HUES6 (cell line): ENCODE results near the gene EVC2.

Experiments
- H3K27ac ChIP-seq: 2 replicates; pipeline ENCODE4 v1.7.0; 2013; ENCODE audit warnings: low read depth, mild to moderate bottlenecking, low read length, inconsistent platforms
- H3K27me3 ChIP-seq: 2 replicates; pipeline ENCODE4 v1.6.1; 2013; ENCODE audit warnings: low read length; ENCODE audit not compliant: control insufficient read depth, insufficient read depth
- H3K36me3 ChIP-seq: 2 replicates; pipeline ENCODE4 v1.6.1; 2013; ENCODE audit warnings: low read length; ENCODE audit not compliant: control insufficient read depth, insufficient read depth
- H3K4me1 ChIP-seq: 2 replicates; pipeline ENCODE4 v1.6.1; 2013; ENCODE audit warnings: low read length; ENCODE audit not compliant: control insufficient read depth, insufficient read depth
- H3K4me3 ChIP-seq: 2 replicates; pipeline ENCODE4 v1.5.1; 2013; ENCODE audit warnings: low read depth, low read length
- H3K9ac ChIP-seq: one replicate; pipeline ENCODE4 v1.6.1; 2013; ENCODE audit warnings: mild to moderate bottlenecking, low read length
- H3K9me3 ChIP-seq: 2 replicates; pipeline ENCODE4 v1.6.1; 2013; ENCODE audit warnings: low read depth, low read length; ENCODE audit not compliant: control insufficient read depth, insufficient read depth

The EVC2 gene

DNA sequence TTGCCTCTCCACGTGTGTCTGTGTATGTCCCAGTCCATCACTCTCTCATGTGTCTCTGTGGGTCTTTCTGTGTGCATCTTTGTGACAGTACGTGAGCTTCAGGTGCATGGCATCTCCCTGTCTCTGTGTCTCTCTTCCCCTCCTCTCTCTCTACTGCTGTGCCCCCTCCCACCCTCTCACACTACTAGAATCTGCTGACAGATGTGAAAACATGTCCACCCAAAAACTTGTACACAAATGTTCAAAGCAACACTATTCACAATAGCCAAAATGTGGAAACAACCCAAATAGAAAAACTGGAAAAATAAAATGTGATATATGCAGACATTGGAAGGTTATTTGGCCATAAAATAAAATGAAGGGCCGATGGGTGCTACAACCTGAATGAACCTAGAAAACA is 12.6 kb upstream of the EVC2 start:
- H3K4me3 ChIP-seq = no peak overlapping the region
- H3K4me1 ChIP-seq = no peaks in the 10 kb centered on the region; the same call in 1 of the 2 replicates
- no peaks in the 10 kb centered on the region for H3K9me3 ChIP-seq
- H3K27me3 ChIP-seq = no peaks in the 10 kb centered on the region
- H3K36me3 ChIP-seq = no peaks in the 10 kb centered on the region
- no peak overlapping the region for H3K9ac ChIP-seq
- no peak overlapping the region for H3K27ac ChIP-seq

DNA sequence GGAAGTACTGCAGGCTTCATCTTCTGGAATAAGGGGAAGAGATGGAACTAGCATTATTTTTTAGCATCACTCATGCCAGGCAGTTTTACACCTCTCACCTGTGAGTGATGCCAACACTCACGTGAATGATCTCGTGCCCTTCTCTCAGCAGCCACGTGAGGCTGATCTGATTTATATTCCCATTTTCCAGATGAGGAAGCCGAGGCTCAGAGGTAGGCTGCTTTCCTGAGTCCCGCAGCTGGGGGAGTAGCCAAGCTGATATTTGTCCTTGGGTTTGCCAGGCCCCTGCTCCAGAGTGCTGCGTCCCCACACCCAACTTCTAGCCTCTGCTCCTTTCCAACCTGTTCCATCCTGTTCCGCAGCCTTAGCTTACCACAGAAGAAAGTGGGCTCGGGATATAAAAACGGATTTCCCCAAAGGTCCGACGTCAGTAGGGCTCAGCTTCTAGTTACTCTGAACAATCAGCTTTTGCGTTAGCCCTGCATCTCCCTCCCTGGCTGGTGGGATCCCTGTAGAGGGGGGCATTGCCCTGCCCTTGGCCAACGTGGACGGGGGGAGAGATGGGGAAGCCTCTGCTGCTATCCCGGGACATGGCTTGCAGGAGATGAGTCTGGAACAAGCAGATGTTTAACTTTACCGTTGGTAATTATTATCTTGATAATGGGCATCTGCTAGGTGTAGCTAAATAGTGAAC is 11.9 kb upstream of the EVC2 start:
- no peak overlapping the region for H3K4me3 ChIP-seq
- no peaks in the 10 kb centered on the region for H3K36me3 ChIP-seq
- H3K9me3 ChIP-seq = peaks cover 1% of the 10 kb centered on the region
- no peak overlapping the region for H3K9ac ChIP-seq
- no peaks in the 10 kb centered on the region for H3K27me3 ChIP-seq
- no peaks in the 10 kb centered on the region; the same call in 1 of the 2 replicates for H3K4me1 ChIP-seq
- H3K27ac ChIP-seq = no peak overlapping the region

- no peaks in the 10 kb centered on the region for H3K27me3 ChIP-seq
- no peaks in the 10 kb centered on the region for H3K36me3 ChIP-seq
- H3K4me1 ChIP-seq = no peaks in the 10 kb centered on the region; the same call in 1 of the 2 replicates
- no peak overlapping the region for H3K4me3 ChIP-seq
- no peak overlapping the region for H3K27ac ChIP-seq
- H3K9ac ChIP-seq = no peak overlapping the region
- peaks cover 7% of the 10 kb centered on the region for H3K9me3 ChIP-seq
These were observed 11.1 kb upstream of the EVC2 start for GRCh38 chr4:5719350-5720055.

- Histone ChIP-seq H3K27me3 (no peaks in the 10 kb centered on the region), H3K27ac (no peak overlapping the region), H3K36me3 (no peaks in the 10 kb centered on the region), H3K9ac (no peak overlapping the region), H3K4me3 (no peak overlapping the region), H3K9me3 (peaks cover 10% of the 10 kb centered on the region), H3K4me1 (no peaks in the 10 kb centered on the region; the same call in 1 of the 2 replicates)
These were observed 10.1 kb upstream of the EVC2 start for GRCh38 chr4:5718411-5718810.

- H3K27ac ChIP-seq = no peak overlapping the region
- H3K27me3 ChIP-seq = no peaks in the 10 kb centered on the region
- no peak overlapping the region for H3K9ac ChIP-seq
- peaks cover 10% of the 10 kb centered on the region for H3K9me3 ChIP-seq
- no peak overlapping the region for H3K4me3 ChIP-seq
- no peaks in the 10 kb centered on the region for H3K36me3 ChIP-seq
- H3K4me1 ChIP-seq = no peaks in the 10 kb centered on the region; the same call in 1 of the 2 replicates
These were observed 9.2 kb upstream of the EVC2 start for GRCh38 chr4:5717449-5718158.

DNA sequence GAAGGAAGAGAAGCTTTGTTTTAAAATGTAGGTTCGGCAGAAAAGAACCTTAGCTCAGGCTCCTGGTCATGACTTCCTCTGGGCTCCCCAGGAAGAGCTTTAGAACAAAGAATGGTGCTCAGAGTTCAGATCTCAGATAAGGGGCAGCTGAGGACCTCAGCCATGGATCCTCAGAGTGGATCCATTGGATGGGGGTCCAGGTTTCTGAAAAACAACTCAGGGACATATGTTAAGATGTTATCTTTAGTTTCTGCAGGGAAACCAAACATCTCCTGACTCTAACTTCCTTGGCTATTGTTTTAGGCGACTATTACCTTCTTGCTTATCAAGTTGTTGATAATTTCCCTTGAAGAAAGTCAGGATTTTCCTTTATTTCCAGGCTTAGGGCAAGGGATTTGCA is 8.0 kb upstream of the EVC2 start:
- Histone ChIP-seq H3K36me3 (no peaks in the 10 kb centered on the region), H3K27ac (no peak overlapping the region), H3K4me3 (no peak overlapping the region)

GRCh38 chr4:5715357-5715756 is 7.0 kb upstream of the EVC2 start:
- Histone ChIP-seq H3K27me3 (peaks cover 9% of the 10 kb centered on the region), H3K27ac (no peak overlapping the region), H3K4me3 (no peak overlapping the region), H3K36me3 (no peaks in the 10 kb centered on the region), H3K4me1 (peaks cover 12% of the 10 kb centered on the region), H3K9ac (no peak overlapping the region), H3K9me3 (peaks cover 10% of the 10 kb centered on the region)

More for the DNA sequence above, 8.0 kb upstream of the EVC2 start:
- Histone ChIP-seq H3K4me1 (peaks cover 7% of the 10 kb centered on the region), H3K9me3 (peaks cover 10% of the 10 kb centered on the region), H3K27me3 (peaks cover 8% of the 10 kb centered on the region), H3K9ac (no peak overlapping the region)

- Histone ChIP-seq H3K4me1 (peaks cover 18% of the 10 kb centered on the region), H3K9ac (no peak overlapping the region), H3K27ac (no peak overlapping the region), H3K9me3 (peaks cover 10% of the 10 kb centered on the region), H3K36me3 (no peaks in the 10 kb centered on the region), H3K27me3 (peaks cover 16% of the 10 kb centered on the region), H3K4me3 (no peak overlapping the region)
These were observed 5.5 kb upstream of the EVC2 start for GRCh38 chr4:5713861-5714260.

DNA sequence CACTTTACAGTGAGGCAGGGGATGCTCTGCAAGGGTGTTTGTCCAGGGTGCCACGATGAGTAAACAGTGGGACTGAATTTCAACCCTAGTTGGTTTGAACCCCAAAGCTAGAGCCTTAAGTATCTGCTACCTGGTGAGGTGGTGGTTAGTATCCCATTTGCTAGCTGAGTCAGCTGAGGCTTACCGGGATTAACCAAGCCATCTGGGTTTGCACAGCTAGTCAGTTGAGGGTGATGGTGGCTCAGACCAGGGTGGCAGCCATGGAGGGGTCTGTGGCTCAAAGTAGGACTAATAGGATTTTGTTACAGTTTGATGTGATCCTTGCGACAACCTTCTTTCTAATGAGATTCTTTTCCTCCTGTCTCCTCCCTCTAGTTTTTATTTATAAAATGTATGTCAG is 4.6 kb upstream of the EVC2 start:
- Histone ChIP-seq H3K9ac (no peak overlapping the region), H3K27ac (no peak overlapping the region), H3K27me3 (peaks cover 16% of the 10 kb centered on the region), H3K4me3 (no peak overlapping the region), H3K36me3 (no peaks in the 10 kb centered on the region), H3K4me1 (peaks cover 22% of the 10 kb centered on the region), H3K9me3 (peaks cover 10% of the 10 kb centered on the region)

DNA sequence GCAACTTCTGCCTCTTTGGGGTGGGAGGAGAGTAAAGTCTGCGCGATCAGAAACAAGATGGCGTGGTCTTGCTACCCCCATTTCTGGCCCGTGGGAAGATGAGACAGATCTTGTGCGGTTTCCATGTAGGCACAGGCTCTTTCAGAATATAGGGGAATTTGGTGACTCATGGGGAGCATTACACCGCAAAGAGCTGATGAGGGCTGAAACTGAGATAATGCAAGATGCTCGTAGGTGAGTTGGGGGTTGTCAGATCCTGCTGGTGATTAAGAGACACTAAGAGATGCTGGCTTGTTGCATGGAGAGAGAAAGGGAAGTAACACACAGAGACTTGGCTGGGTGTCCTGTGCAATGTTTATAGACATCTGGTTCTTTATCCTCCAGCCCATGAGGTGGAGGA is 4.2 kb upstream of the EVC2 start:
- no peak overlapping the region for H3K4me3 ChIP-seq
- peaks cover 16% of the 10 kb centered on the region for H3K27me3 ChIP-seq
- H3K27ac ChIP-seq = no peak overlapping the region
- peaks cover 25% of the 10 kb centered on the region for H3K4me1 ChIP-seq
- H3K9ac ChIP-seq = no peak overlapping the region
- H3K9me3 ChIP-seq = peaks cover 10% of the 10 kb centered on the region
- no peaks in the 10 kb centered on the region for H3K36me3 ChIP-seq
